BJ (cell line): ENCODE results near the gene MED6. TPM values are rescaled to one million over a fixed set of nuclear protein-coding genes. Genes with fewer than 3 reads are reported as not detected.

Experiments used
- CTCF ChIA-PET: fragments of 350-600 bp; formaldehyde crosslinking; extraction: SDS; loops from one replicate; lab custom pipeline; 2021; ENCODE audit warnings: antibody characterized with exemption, inconsistent platforms; lab: Yijun Ruan, JAX
- POLR2A ChIA-PET: fragments of 300-600 bp; sonication (Branson Sonifier 250); formaldehyde crosslinking; extraction: SDS; loops from one replicate; lab custom pipeline; 2021; ENCODE audit warnings: antibody characterized with exemption; lab: Charles Lee
- DNase-seq: peaks from one replicate; pipeline ENCODE4 v3.0.0-alpha.2; 2011; ENCODE audit warnings: low read depth
- H3K27me3 ChIP-seq: 2 replicates; pipeline ENCODE4 v1.6.0; 2011; ENCODE audit warnings: low read length; ENCODE audit not compliant: control insufficient read depth, insufficient read depth
- H3K36me3 ChIP-seq: 2 replicates; pipeline ENCODE4 v1.5.1; 2011; ENCODE audit warnings: low read length; ENCODE audit not compliant: control insufficient read depth, insufficient read depth
- H3K4me3 ChIP-seq: 2 replicates; pipeline ENCODE4 v1.5.1; 2011; ENCODE audit warnings: low read depth, mild to moderate bottlenecking, control low read depth, low read length
- CTCF ChIP-seq: IDR thresholded peaks from 2 replicates; pipeline ENCODE4 v1.5.1; 2011; ENCODE audit warnings: low read depth, mild to moderate bottlenecking, control low read depth, inconsistent platforms, low read length, moderate library complexity; ENCODE audit not compliant: insufficient read depth
- polyA plus RNA-seq: library from polyadenylated mRNA; depleted of rRNA; stranded (reverse); fragments of >200 nt; gene quantifications from 2 replicates; pipeline ENCODE4 v1.2.3, GENCODE V29; 2011

MED6 gene
- polyA plus RNA-seq, 1 experiment = 15.4 TPM

GRCh38 chr14:70643967-70644366 is 43.5 kb upstream of the MED6 start:
- peaks cover 34% of the 10 kb centered on the region for H3K27me3 ChIP-seq

GRCh38 chr14:70642303-70643235 is 42.1 kb upstream of the MED6 start:
- DNase-seq = no peak
- CTCF ChIA-PET = interaction anchor here (0.6 to 1.6 kb wide), 2 partner anchors 19 to 103 kb away, joined by 3 to 6 read pairs; no protein-coding TSS in a partner anchor
- POLR2A ChIA-PET = no interaction called here
- TF ChIP-seq CTCF = no peak
- no peaks in the 10 kb centered on the region for H3K36me3 ChIP-seq
- peaks cover 31% of the 10 kb centered on the region for H3K27me3 ChIP-seq
- H3K4me3 ChIP-seq = peak overlapping the region; percentile 13

More at GRCh38 chr14:70643967-70644366, 43.5 kb upstream of the MED6 start:
- Histone ChIP-seq H3K36me3 (no peaks in the 10 kb centered on the region), H3K4me3 (no peak overlapping the region)
- no peak for TF ChIP-seq CTCF
- DNase-seq = no peak
- ChIA-PET POLR2A (no interaction called here), CTCF (interaction anchor here (1.0 kb wide), 1 partner anchor 21 kb away, joined by 3 read pairs; no protein-coding TSS in a partner anchor)

- no peak for DNase-seq
- ChIA-PET POLR2A (no interaction called here), CTCF (interaction anchor here (0.6 to 1.6 kb wide), 3 partner anchors 19 to 103 kb away, joined by 3 to 6 read pairs (median 3); no protein-coding TSS in a partner anchor)
- peak within 1 kb of the TSS; percentile 54 for H3K4me3 ChIP-seq
- peaks cover 31% of the 10 kb centered on the region for H3K27me3 ChIP-seq
- TF ChIP-seq CTCF = no peak
- H3K36me3 ChIP-seq = no peaks in the 10 kb centered on the region
Observed at GRCh38 chr14:70641548-70642302, 41.3 kb upstream of the MED6 start, which contains the start of gene TTC9. TTC9 (plus strand) TSS chr14:70641916; CDS start chr14:70642130, 214 bp downstream.

- ChIA-PET CTCF (interaction anchor here (0.6 to 1.6 kb wide), 3 partner anchors 18 to 72 kb away, joined by 3 to 6 read pairs (median 3); no protein-coding TSS in a partner anchor), POLR2A (no interaction called here)
- Histone ChIP-seq H3K27me3 (peaks cover 29% of the 10 kb centered on the region), H3K4me3 (peak overlapping the region; percentile 54), H3K36me3 (no peaks in the 10 kb centered on the region)
- TF ChIP-seq CTCF = no peak
- no peak for DNase-seq
Observed at GRCh38 chr14:70640938-70641547, 40.6 kb upstream of the MED6 start.
